ENCODE measurements around the gene PPP2R5C. TPM values are rescaled to one million over a fixed set of nuclear protein-coding genes. Genes with fewer than 3 reads are reported as not detected.

Gene PPP2R5C
- total and polyA plus RNA-seq, 2 of the 8 experiments (the other 6 are each of a cell fraction or from before 2014, with no cell fraction given) = 49.6 to 95.9 TPM

DNA sequence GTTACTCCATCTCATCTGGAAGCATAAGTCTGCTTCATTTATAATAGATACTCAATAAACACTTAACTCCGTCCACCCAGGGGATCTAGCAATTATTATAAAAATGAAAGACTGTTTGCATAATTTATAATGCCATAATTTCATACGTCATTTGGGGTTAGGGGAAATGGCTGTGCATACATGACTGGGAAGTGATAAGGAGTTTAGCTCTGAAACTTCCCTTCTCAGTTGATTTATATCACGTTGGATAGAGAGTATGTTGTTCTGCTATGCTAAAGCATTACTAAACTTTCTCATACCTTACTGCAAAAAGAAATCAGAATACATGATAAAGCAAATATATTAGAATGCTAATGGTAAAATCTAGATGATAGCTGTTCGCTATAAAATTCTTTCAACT, 112.5 kb downstream of the PPP2R5C start:
- Histone ChIP-seq H3K56ac (replicated peaks; ENCODE audit: insufficient read length, low read depth, low read length) (no peak overlapping the region), H2BK5ac (ENCODE audit: low read depth, low read length) (no peak overlapping the region), H2BK15ac (ENCODE audit: low read length) (no peak overlapping the region), H4K20me1 (replicated peaks in 1 of 2; ENCODE audit: control insufficient read depth in 1 of 2, insufficient read depth in 2 of 2, low read length in 2 of 2) (peaks cover 3 to 4% of the 10 kb centered on the region in 2 experiments), H3K4ac (replicated peaks; ENCODE audit: insufficient read length, low read depth, low read length) (no peak overlapping the region), H3K4me3 (ENCODE audit: extremely low read depth in 1 of 4, insufficient read depth in 2 of 4, low read depth in 3 of 4, low read length in 4 of 4) (no peak overlapping the region), H2BK12ac (ENCODE audit: low read depth, low read length) (no peak overlapping the region), H4K5ac (ENCODE audit: insufficient read length, low read depth, low read length) (no peak overlapping the region), H3K23ac (ENCODE audit: insufficient read length) (no peak overlapping the region), H3K36me3 (ENCODE audit: control insufficient read depth in 2 of 4, insufficient read depth in 4 of 4, low read length in 3 of 4) (no peaks in the 10 kb centered on the region; a peak in 1 of 8 replicates), H3K18ac (ENCODE audit: extremely low read depth, low read length) (no peak overlapping the region), H4K8ac (ENCODE audit: extremely low read depth, insufficient read depth, low read length) (no peak overlapping the region), H3K4me2 (ENCODE audit: insufficient read depth in 1 of 2, low read depth in 2 of 2, low read length in 2 of 2) (no peak overlapping the region), H3K79me2 (ENCODE audit: control insufficient read depth in 1 of 2, insufficient read depth in 2 of 2, low read length in 2 of 2) (peaks cover 0 to 18% of the 10 kb centered on the region in 2 experiments; a peak in 2 of 4 replicates), H2AK5ac (ENCODE audit: low read depth, low read length) (no peak overlapping the region), H3K27me3 (replicated peaks in 1 of 4; ENCODE audit: control insufficient read depth in 3 of 4, extremely low read depth in 1 of 4, insufficient read depth in 3 of 4, low read length in 3 of 4) (no peaks in the 10 kb centered on the region), H3K79me1 (ENCODE audit: low read depth, low read length) (no peaks in the 10 kb centered on the region; the same call in 1 of the 2 replicates), H2BK20ac (ENCODE audit: low read length) (no peak overlapping the region), H2BK120ac (replicated peaks; ENCODE audit: low read depth, low read length) (no peak overlapping the region), H3K14ac (ENCODE audit: insufficient read length) (no peak overlapping the region), H3K9me3 (ENCODE audit: insufficient read depth in 2 of 2, low read depth in 1 of 2, low read length in 1 of 2) (no peaks in the 10 kb centered on the region), H2AFZ (ENCODE audit: low read length) (no peak overlapping the region), H3K9ac (replicated peaks in 1 of 4; ENCODE audit: extremely low read depth in 1 of 4, low read depth in 3 of 4, low read length in 3 of 4) (no peak overlapping the region), H4K91ac (replicated peaks; ENCODE audit: insufficient read length, low read length) (no peak overlapping the region), H3K4me1 (replicated peaks in 1 of 4; ENCODE audit: control insufficient read depth in 3 of 4, insufficient read depth in 4 of 4, low read length in 3 of 4) (no peaks in the 10 kb centered on the region), H3K23me2 (ENCODE audit: low read depth, low read length) (no peaks in the 10 kb centered on the region), H3K27ac (ENCODE audit: low read depth, low read length) (no peak overlapping the region)
- DNase-seq (ENCODE audit: low read depth in 1 of 2, low spot score in 2 of 2) = no peak
- CTCF ChIA-PET (ENCODE audit: partially characterized antibody) = interaction anchor here (1.2 to 2.8 kb wide), 2 partner anchors 29 to 103 kb away, joined by 3 to 10 read pairs; no protein-coding TSS in a partner anchor
- POLR2A ChIA-PET (ENCODE audit: partially characterized antibody) = no interaction called here
- TF ChIP-seq TAF7 (optimal IDR thresholded peaks at IDR 0.05; ENCODE audit: borderline replicate concordance, low read depth, low read length) (no peak), SP4 (IDR thresholded peaks at IDR 0.05; ENCODE audit: low read length) (no peak), BRCA1 (IDR thresholded peaks at IDR 0.05; ENCODE audit: low read depth, low read length) (no peak), NRF1 (IDR thresholded peaks at IDR 0.05; ENCODE audit: low read depth, low read length) (no peak)
- TF ChIP-seq, protein P1, sequence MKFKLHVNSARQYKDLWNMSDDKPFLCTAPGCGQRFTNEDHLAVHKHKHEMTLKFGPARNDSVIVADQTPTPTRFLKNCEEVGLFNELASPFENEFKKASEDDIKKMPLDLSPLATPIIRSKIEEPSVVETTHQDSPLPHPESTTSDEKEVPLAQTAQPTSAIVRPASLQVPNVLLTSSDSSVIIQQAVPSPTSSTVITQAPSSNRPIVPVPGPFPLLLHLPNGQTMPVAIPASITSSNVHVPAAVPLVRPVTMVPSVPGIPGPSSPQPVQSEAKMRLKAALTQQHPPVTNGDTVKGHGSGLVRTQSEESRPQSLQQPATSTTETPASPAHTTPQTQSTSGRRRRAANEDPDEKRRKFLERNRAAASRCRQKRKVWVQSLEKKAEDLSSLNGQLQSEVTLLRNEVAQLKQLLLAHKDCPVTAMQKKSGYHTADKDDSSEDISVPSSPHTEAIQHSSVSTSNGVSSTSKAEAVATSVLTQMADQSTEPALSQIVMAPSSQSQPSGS (IDR thresholded peaks at IDR 0.05; ENCODE audit: low read length) = no peak
- TF ChIP-seq, protein P2, sequence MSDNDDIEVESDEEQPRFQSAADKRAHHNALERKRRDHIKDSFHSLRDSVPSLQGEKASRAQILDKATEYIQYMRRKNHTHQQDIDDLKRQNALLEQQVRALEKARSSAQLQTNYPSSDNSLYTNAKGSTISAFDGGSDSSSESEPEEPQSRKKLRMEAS (IDR thresholded peaks at IDR 0.05) = no peak
- TF ChIP-seq, protein P3, sequence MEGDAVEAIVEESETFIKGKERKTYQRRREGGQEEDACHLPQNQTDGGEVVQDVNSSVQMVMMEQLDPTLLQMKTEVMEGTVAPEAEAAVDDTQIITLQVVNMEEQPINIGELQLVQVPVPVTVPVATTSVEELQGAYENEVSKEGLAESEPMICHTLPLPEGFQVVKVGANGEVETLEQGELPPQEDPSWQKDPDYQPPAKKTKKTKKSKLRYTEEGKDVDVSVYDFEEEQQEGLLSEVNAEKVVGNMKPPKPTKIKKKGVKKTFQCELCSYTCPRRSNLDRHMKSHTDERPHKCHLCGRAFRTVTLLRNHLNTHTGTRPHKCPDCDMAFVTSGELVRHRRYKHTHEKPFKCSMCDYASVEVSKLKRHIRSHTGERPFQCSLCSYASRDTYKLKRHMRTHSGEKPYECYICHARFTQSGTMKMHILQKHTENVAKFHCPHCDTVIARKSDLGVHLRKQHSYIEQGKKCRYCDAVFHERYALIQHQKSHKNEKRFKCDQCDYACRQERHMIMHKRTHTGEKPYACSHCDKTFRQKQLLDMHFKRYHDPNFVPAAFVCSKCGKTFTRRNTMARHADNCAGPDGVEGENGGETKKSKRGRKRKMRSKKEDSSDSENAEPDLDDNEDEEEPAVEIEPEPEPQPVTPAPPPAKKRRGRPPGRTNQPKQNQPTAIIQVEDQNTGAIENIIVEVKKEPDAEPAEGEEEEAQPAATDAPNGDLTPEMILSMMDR (IDR thresholded peaks at IDR 0.05; ENCODE audit: control extremely low read depth in 1 of 3, insufficient read depth in 1 of 3, low read depth in 1 of 3, low read length in 3 of 3) = no peak
- 88% methylated on average over 4 of the region's 4 CpGs; no CpG with 5 or more reads in 1 of the 2 experiments for WGBS, 2 experiments (ENCODE audit: extremely low coverage in 1 of 2, insufficient coverage in 1 of 2, insufficient read length in 1 of 2, insufficient replicate concordance in 2 of 2, low coverage in 1 of 2, low lambda C conversion rate in 2 of 2, missing lambda C conversion rate in 1 of 2)
- FAIRE-seq = no peak
